DND-41 (cell line): ENCODE measurements around the gene PTGS2.
"Not testable (repeated sequence)": the region's sequence is repeated elsewhere in the genome, so short reads cannot be mapped to it uniquely, and the experiment has no call there.

Experiments used
- ATAC-seq: fragments of 200-7000 bp; cut with Tn5 transposase; 3 replicates; pipeline ENCODE4 v1.9.1; 2021; ENCODE audit warnings: low read depth; ENCODE audit not compliant: insufficient read depth
- DNase-seq: peaks from one replicate; pipeline ENCODE4 v3.0.0-alpha.2; 2020
- H2AFZ ChIP-seq: 2 replicates; pipeline ENCODE4 v1.6.0; 2012; ENCODE audit warnings: low read depth, low read length
- H3K27ac ChIP-seq: 2 replicates; pipeline ENCODE4 v1.5.1; 2012; ENCODE audit warnings: low read length, inconsistent platforms
- H3K27me3 ChIP-seq: fragments of 200-600 bp; sonication (generic); 2 replicates; pipeline ENCODE4 v1.6.0; 2012; ENCODE audit warnings: low read length, mild to moderate bottlenecking, inconsistent platforms; ENCODE audit not compliant: insufficient read depth, poor library complexity
- H3K36me3 ChIP-seq: 2 replicates; pipeline ENCODE4 v1.5.1; 2012; ENCODE audit warnings: low read length, inconsistent platforms; ENCODE audit not compliant: insufficient read depth
- H3K4me1 ChIP-seq: 2 replicates; pipeline ENCODE4 v1.5.1; 2012; ENCODE audit warnings: mild to moderate bottlenecking, low read length; ENCODE audit not compliant: insufficient read depth
- H3K4me2 ChIP-seq: 2 replicates; pipeline ENCODE4 v1.6.0; 2012; ENCODE audit warnings: mild to moderate bottlenecking, moderate library complexity, low read length, inconsistent platforms; ENCODE audit not compliant: insufficient read depth
- H3K4me3 ChIP-seq, 2 experiments: fragments of 200-600 bp in 1 of 2; shearing (Covaris generic) in 1 of 2; 2 replicates each; pipeline ENCODE4 v1.5.1; 2012 to 2016; ENCODE audit warnings: inconsistent platforms in 2 of 2, low read length in 2 of 2, mild to moderate bottlenecking in 2 of 2, low read depth in 1 of 2, moderate library complexity in 1 of 2
- H3K79me2 ChIP-seq: 2 replicates; pipeline ENCODE4 v1.6.0; 2012; ENCODE audit warnings: low read length, inconsistent platforms; ENCODE audit not compliant: insufficient read depth
- H3K9ac ChIP-seq: 2 replicates; pipeline ENCODE4 v1.6.0; 2012; ENCODE audit warnings: low read depth, mild to moderate bottlenecking, inconsistent platforms, low read length, moderate library complexity
- H3K9me3 ChIP-seq: 2 replicates; pipeline ENCODE4 v1.5.1; 2012; ENCODE audit warnings: low read length, moderate library complexity, mild to moderate bottlenecking, inconsistent platforms; ENCODE audit not compliant: insufficient read depth, severe bottlenecking
- H4K20me1 ChIP-seq: 2 replicates; pipeline ENCODE4 v1.6.0; 2012; ENCODE audit warnings: low read length; ENCODE audit not compliant: insufficient read depth
- CTCF ChIP-seq: IDR thresholded peaks from 2 replicates; pipeline ENCODE4 v1.5.1; 2012; ENCODE audit warnings: borderline replicate concordance, low read length, moderate library complexity, mild to moderate bottlenecking; ENCODE audit not compliant: poor library complexity, severe bottlenecking; ENCODE audit errors: extremely low read depth
- EZH2 ChIP-seq: IDR thresholded peaks from 3 replicates; pipeline ENCODE4 v1.6.1; 2012; ENCODE audit warnings: borderline replicate concordance, low read depth, mild to moderate bottlenecking, moderate library complexity, low read length, inconsistent platforms; ENCODE audit not compliant: severe bottlenecking

PTGS2 gene

DNA sequence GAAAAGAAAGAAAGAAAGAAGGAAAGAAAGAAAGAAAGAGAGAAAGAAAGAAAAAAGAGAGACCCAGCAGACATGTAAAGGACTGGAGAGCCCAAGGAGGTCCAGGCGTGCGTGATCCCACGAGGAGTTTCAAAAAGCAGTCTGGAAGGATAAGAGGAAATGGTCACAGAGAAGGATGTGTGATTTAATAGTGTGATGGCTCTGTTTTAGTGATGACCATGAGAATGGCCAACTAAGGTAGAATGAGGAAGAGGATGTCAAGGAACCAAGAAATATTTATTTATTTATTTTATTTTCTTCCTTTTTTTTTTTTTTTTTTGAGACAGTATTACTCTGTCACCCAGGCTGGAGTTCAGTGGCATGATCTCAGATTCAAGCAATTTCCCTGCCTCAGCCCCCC, 25.5 kb downstream of the PTGS2 start:
- H3K36me3 ChIP-seq: no peaks in the 10 kb centered on the region
- H3K27ac ChIP-seq: no peak overlapping the region
- no peak overlapping the region for H3K4me3 ChIP-seq
- H3K4me2 ChIP-seq: no peak overlapping the region
- H3K4me1 ChIP-seq: no peaks in the 10 kb centered on the region
- H2AFZ ChIP-seq: no peak overlapping the region
- no peaks in the 10 kb centered on the region for H3K27me3 ChIP-seq
- H3K9me3 ChIP-seq: no peaks in the 10 kb centered on the region
- no peaks in the 10 kb centered on the region for H4K20me1 ChIP-seq
- TF ChIP-seq CTCF (no peak), EZH2 (no peak)
- no peaks in the 10 kb centered on the region for H3K79me2 ChIP-seq
- DNase-seq: no peak
- ATAC-seq: no peak
- H3K9ac ChIP-seq: no peak overlapping the region

DNA sequence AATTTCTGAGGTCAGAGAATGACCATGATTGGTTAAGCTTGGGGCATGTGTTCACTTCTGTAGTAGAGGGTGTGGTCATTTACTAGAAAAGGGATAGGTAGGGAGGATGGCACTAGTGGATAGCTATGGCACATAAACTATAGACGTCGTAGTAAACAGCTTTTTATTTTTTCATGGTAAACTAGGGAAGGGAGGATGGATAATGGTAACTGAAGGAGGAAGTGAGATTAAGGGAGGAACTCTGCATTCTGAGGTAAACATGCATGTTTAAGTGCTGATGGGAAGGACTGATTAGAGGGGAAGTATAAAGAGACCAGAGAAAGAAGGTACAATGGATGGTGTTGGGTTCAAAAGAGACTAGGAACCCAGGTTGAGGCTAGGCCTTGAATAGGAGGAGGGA, 26.9 kb downstream of the PTGS2 start:
- Histone ChIP-seq H3K27me3 (no peaks in the 10 kb centered on the region), H2AFZ (no peak overlapping the region)
- DNase-seq: no peak

DNA sequence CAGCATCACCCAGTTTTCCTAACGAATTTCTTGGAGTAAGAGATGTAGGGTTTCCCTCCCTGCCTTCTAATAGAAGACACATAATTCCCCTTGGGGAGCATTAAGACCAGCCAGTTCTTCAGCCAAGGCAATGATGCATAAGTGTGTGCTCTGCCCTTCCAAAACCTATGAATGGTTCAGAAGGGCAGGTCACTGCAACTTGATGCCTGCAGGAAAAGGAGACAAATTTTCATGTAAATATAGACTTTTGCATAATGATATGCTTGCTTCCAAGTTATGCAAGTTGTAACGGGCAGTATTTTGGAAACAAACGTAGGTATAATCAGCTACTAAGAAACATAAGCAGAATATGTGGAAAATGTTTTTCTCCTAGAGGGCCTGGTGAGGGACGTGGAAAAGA, 31.6 kb downstream of the PTGS2 start:
- Histone ChIP-seq H3K36me3 (no peaks in the 10 kb centered on the region), H3K9ac (no peak overlapping the region), H3K9me3 (no peaks in the 10 kb centered on the region), H3K27ac (no peak overlapping the region), H3K4me1 (no peaks in the 10 kb centered on the region), H3K4me3 (no peak overlapping the region), H3K27me3 (no peaks in the 10 kb centered on the region), H3K4me2 (no peak overlapping the region), H4K20me1 (no peaks in the 10 kb centered on the region), H2AFZ (no peak overlapping the region), H3K79me2 (no peaks in the 10 kb centered on the region)
- ATAC-seq (no peak), DNase-seq (no peak)
- TF ChIP-seq CTCF (no peak), EZH2 (no peak)

More for the DNA sequence above, 26.9 kb downstream of the PTGS2 start:
- no peak for TF ChIP-seq EZH2
- no peak for TF ChIP-seq CTCF
- Histone ChIP-seq H3K79me2 (no peaks in the 10 kb centered on the region), H3K9ac (no peak overlapping the region), H3K9me3 (no peaks in the 10 kb centered on the region), H3K36me3 (no peaks in the 10 kb centered on the region), H3K4me3 (no peak overlapping the region), H3K27ac (no peak overlapping the region), H4K20me1 (no peaks in the 10 kb centered on the region), H3K4me1 (no peaks in the 10 kb centered on the region), H3K4me2 (no peak overlapping the region)
- no peak for ATAC-seq

- H3K79me2 ChIP-seq, H3K9me3 ChIP-seq, H3K4me3 ChIP-seq, H3K4me2 ChIP-seq, H2AFZ ChIP-seq, H3K4me1 ChIP-seq, DNase-seq, H4K20me1 ChIP-seq, ATAC-seq, H3K9ac ChIP-seq, H3K36me3 ChIP-seq, H3K27me3 ChIP-seq, H3K27ac ChIP-seq: not testable (repeated sequence)
Observed at GRCh38 chr1:186647985-186648384, 32.2 kb downstream of the PTGS2 start.
